Transverse colon (tissue), 4 donors: ENCODE data around the gene MYO9A. TPM values are rescaled to one million over a fixed set of nuclear protein-coding genes. Genes with fewer than 3 reads are reported as not detected.

ENCODE experiments used
- DNase-seq: peaks from one replicate; pipeline ENCODE4 v3.0.0-alpha.2; 2019
- H3K27ac ChIP-seq, 4 donors: fragments of 200-600 bp; sonication (generic); 2 replicates each; pipeline ENCODE4 v1.5.1; 2016 to 2018; ENCODE audit warnings: inconsistent platforms in 4 of 4
- H3K27me3 ChIP-seq: fragments of 200-600 bp; sonication (generic); 2 replicates; pipeline ENCODE4 v1.5.1; 2017; ENCODE audit warnings: inconsistent platforms
- H3K36me3 ChIP-seq, 4 donors: fragments of 200-600 bp; sonication (generic); 2 replicates each; pipeline ENCODE4 v1.5.1; 2017 to 2019; ENCODE audit warnings: inconsistent platforms in 4 of 4
- H3K4me1 ChIP-seq, 4 donors: fragments of 200-600 bp; sonication (generic); 2 replicates each; pipeline ENCODE4 v1.5.1; 2017 to 2020; ENCODE audit warnings: inconsistent platforms in 4 of 4
- H3K4me3 ChIP-seq, 4 donors: fragments of 200-600 bp; sonication (generic); 1 replicate in 1 of 4; 2 replicates in 3 of 4; pipeline versions ENCODE4 v1.5.1 to v1.6.1; 2017 to 2019; ENCODE audit warnings: inconsistent platforms in 4 of 4
- H3K9me3 ChIP-seq, 2 donors: fragments of 200-600 bp; sonication (generic); 2 replicates each; pipeline ENCODE4 v1.5.1; 2017 to 2019; ENCODE audit warnings: inconsistent platforms in 2 of 2
- CTCF ChIP-seq, 5 experiments: fragments of 200-600 bp in 3 of 5; fragments of 450-650 bp in 2 of 5; sonication (generic) in 3 of 5; IDR thresholded peaks; 1 replicate in 2 of 5; 2 replicates in 3 of 5; pipeline ENCODE4 v1.5.1; 2016 to 2017; ENCODE audit warnings: antibody characterized with exemption in 5 of 5, inconsistent platforms in 3 of 5, mild to moderate bottlenecking in 2 of 5, moderate library complexity in 1 of 5
- EP300 ChIP-seq: sonication (generic); formaldehyde crosslinking; IDR thresholded peaks from one replicate; pipeline ENCODE4 v1.6.1; 2017; ENCODE audit warnings: antibody characterized with exemption, low read depth
- POLR2A ChIP-seq: fragments of 450-650 bp; IDR thresholded peaks from one replicate; pipeline ENCODE4 v1.6.1; 2016; ENCODE audit warnings: antibody characterized with exemption, mild to moderate bottlenecking, moderate library complexity
- POLR2AphosphoS5 ChIP-seq, 3 donors: sonication (generic); formaldehyde crosslinking; IDR thresholded peaks; one replicate each; pipeline ENCODE4 v1.6.1; 2016; ENCODE audit warnings: antibody characterized with exemption in 3 of 3
- WGBS, 2 donors: methylation state at CpG; one replicate each; pipeline ENCODE4 v1.1.5; 2018; ENCODE audit warnings: low coverage in 1 of 2; 5-methylcytosine and 5-hydroxymethylcytosine counted together
- in situ Hi-C, 4 donors: fragments of 200-750 bp; cut with MboI; loops; one replicate each; pipeline versions ENCODE4 v1.15.0 to v1.15.1; 2017; ENCODE audit warnings: low sequenced_read_pairs in 3 of 4, low pct_ligation_motif_present in 1 of 4, low pct_unique_long_range_greater_than_20kb in 1 of 4
- intact Hi-C: fragments of 100-400 bp; cut with DNase I; formaldehyde crosslinking; loops from one replicate; pipeline ENCODE4 v1.15.1; 2023; ENCODE audit warnings: low total_unique reads
- total RNA-seq, 4 donors: library from RNA; depleted of rRNA; stranded (reverse); fragments of >200 nt; gene quantifications; one replicate each; pipeline ENCODE4 v1.1.0, GENCODE V29; 2016

MYO9A gene
- total RNA-seq, 4 donors from 2014 or later = 52.4 to 103 (median 74.2) TPM

GRCh38 chr15:71888797-71889196 is 229.2 kb downstream of the MYO9A start:
- in situ Hi-C loops = loop anchor here in 1 of 4 donors (25.0 kb wide), 1 partner anchor 274 kb away; no protein-coding TSS in a partner anchor
- H3K9me3 ChIP-seq = no peaks in the 10 kb centered on the region
- H3K27ac ChIP-seq = no peak overlapping the region
- H3K36me3 ChIP-seq = peaks cover 0 to 21% (median 9%) of the 10 kb centered on the region in 4 donors
- WGBS, 2 donors = 91 to 100% methylated on average over 1 of the region's 1 CpG
- H3K4me1 ChIP-seq = peaks cover 0 to 14% (median 5%) of the 10 kb centered on the region in 4 donors
- TF ChIP-seq POLR2A = no peak
- no peak for TF ChIP-seq POLR2AphosphoS5 (IDR thresholded peaks at IDR 0.05)
- no peak for TF ChIP-seq CTCF (IDR thresholded peaks at IDR 0.05)
- TF ChIP-seq EP300 = no peak
- no peaks in the 10 kb centered on the region for H3K27me3 ChIP-seq
- intact Hi-C loops = no loop called here
- H3K4me3 ChIP-seq = no peak overlapping the region
- DNase-seq = no peak

- Histone ChIP-seq H3K36me3 (peaks cover 0 to 40% (median 18%) of the 10 kb centered on the region in 4 donors), H3K27ac (no peak overlapping the region), H3K4me3 (no peak overlapping the region), H3K9me3 (no peaks in the 10 kb centered on the region), H3K4me1 (no peaks in the 10 kb centered on the region), H3K27me3 (no peaks in the 10 kb centered on the region)
- in situ Hi-C loops (loop anchor here in 1 of 4 donors (25.0 kb wide), 1 partner anchor 277 kb away; no protein-coding TSS in a partner anchor), intact Hi-C loops (no loop called here)
- TF ChIP-seq POLR2AphosphoS5 (IDR thresholded peaks at IDR 0.05) (no peak), CTCF (IDR thresholded peaks at IDR 0.05) (no peak), EP300 (no peak), POLR2A (no peak)
- no peak for DNase-seq
- WGBS, 2 donors = 90 to 94% methylated on average over 4 to 6 of the region's 6 CpGs
These were observed 232.6 kb downstream of the MYO9A start for GRCh38 chr15:71885390-71885789.

GRCh38 chr15:71883447-71883846 is 234.5 kb downstream of the MYO9A start:
- no peak for DNase-seq
- no peak overlapping the region for H3K27ac ChIP-seq
- TF ChIP-seq POLR2AphosphoS5 (IDR thresholded peaks at IDR 0.05) (no peak), CTCF (IDR thresholded peaks at IDR 0.05) (no peak), EP300 (no peak), POLR2A (no peak)
- intact Hi-C loops (loop anchor here (5.0 kb wide), 1 partner anchor 739 kb away; no protein-coding TSS in a partner anchor), in situ Hi-C loops (loop anchor here in 1 of 4 donors (25.0 kb wide), 1 partner anchor 279 kb away; no protein-coding TSS in a partner anchor)
- peaks cover 0 to 53% (median 24%) of the 10 kb centered on the region in 4 donors for H3K36me3 ChIP-seq
- no peak overlapping the region for H3K4me3 ChIP-seq
- H3K4me1 ChIP-seq = no peaks in the 10 kb centered on the region
- no peaks in the 10 kb centered on the region for H3K27me3 ChIP-seq
- H3K9me3 ChIP-seq = no peaks in the 10 kb centered on the region
- 87% methylated on average over 1 of the region's 1 CpG; no CpG with 5 or more reads in 1 of the 2 donors for WGBS, 2 donors

GRCh38 chr15:71880276-71880675 is 237.7 kb downstream of the MYO9A start:
- WGBS, 2 donors = 95 to 96% methylated on average over 3 to 6 of the region's 6 CpGs
- no peak overlapping the region for H3K4me3 ChIP-seq
- in situ Hi-C loops (loop anchor here in 1 of 4 donors (25.0 kb wide), 1 partner anchor 282 kb away; no protein-coding TSS in a partner anchor), intact Hi-C loops (loop anchor here (5.0 kb wide), 1 partner anchor 742 kb away; no protein-coding TSS in a partner anchor)
- no peak for TF ChIP-seq POLR2A
- no peak for TF ChIP-seq EP300
- no peak for TF ChIP-seq CTCF (IDR thresholded peaks at IDR 0.05)
- TF ChIP-seq POLR2AphosphoS5 (IDR thresholded peaks at IDR 0.05) = no peak
- H3K9me3 ChIP-seq = no peaks in the 10 kb centered on the region
- no peaks in the 10 kb centered on the region for H3K27me3 ChIP-seq
- H3K4me1 ChIP-seq = no peaks in the 10 kb centered on the region
- no peak overlapping the region for H3K27ac ChIP-seq
- H3K36me3 ChIP-seq = peaks cover 0 to 50% (median 21%) of the 10 kb centered on the region in 4 donors
- no peak for DNase-seq
